HG03060 (cell line): ENCODE data around the gene LTK.

Experiments
- ATAC-seq: cut with Tn5 transposase; IDR thresholded peaks from one replicate; pipeline ENCODE4 v1.9.1; 2021; ENCODE audit warnings: low read depth, moderate number of reproducible peaks; ENCODE audit not compliant: unreplicated experiment

LTK gene

GRCh38 chr15:41501191-41501917 lies 12.3 kb downstream of the LTK start:
- no peak for ATAC-seq

- no peak for ATAC-seq
Observed at GRCh38 chr15:41499109-41499851, 14.3 kb downstream of the LTK start.

- ATAC-seq = no peak
Observed at GRCh38 chr15:41498657-41499056, 15.0 kb downstream of the LTK start.

- no peak for ATAC-seq
Observed at GRCh38 chr15:41495736-41496599, 17.7 kb downstream of the LTK start.

- no peak for ATAC-seq
Observed at GRCh38 chr15:41494922-41495735, 18.5 kb downstream of the LTK start.

GRCh38 chr15:41494190-41494921 lies 19.3 kb downstream of the LTK start:
- ATAC-seq = no peak

GRCh38 chr15:41493902-41494189 lies 19.8 kb downstream of the LTK start:
- ATAC-seq = no peak

GRCh38 chr15:41493205-41493901 lies 20.3 kb downstream of the LTK start, which contains the start of gene ITPKA:
Gene ITPKA (plus strand): TSS chr15:41493874. CDS start chr15:41493928, 54 bp downstream.
- no peak for ATAC-seq

- ATAC-seq = no peak
Observed at GRCh38 chr15:41492597-41493204, 20.9 kb downstream of the LTK start.

- no peak for ATAC-seq
Observed at GRCh38 chr15:41491889-41492288, 21.7 kb downstream of the LTK start.

- no peak for ATAC-seq
Observed at GRCh38 chr15:41490355-41490754, 23.3 kb downstream of the LTK start.

- ATAC-seq = no peak
Observed at GRCh38 chr15:41489641-41490040, 24.0 kb downstream of the LTK start.

- ATAC-seq = no peak
Observed at GRCh38 chr15:41487802-41488201, 25.8 kb downstream of the LTK start.

GRCh38 chr15:41487381-41487780 lies 26.2 kb downstream of the LTK start:
- ATAC-seq = no peak

- ATAC-seq = no peak
Observed at GRCh38 chr15:41486286-41486685, 27.3 kb downstream of the LTK start.

- no peak for ATAC-seq
Observed at GRCh38 chr15:41484937-41485625, 28.5 kb downstream of the LTK start.

GRCh38 chr15:41483519-41483918 lies 30.1 kb downstream of the LTK start:
- ATAC-seq = no peak

- no peak for ATAC-seq
Observed at GRCh38 chr15:41483115-41483514, 30.5 kb downstream of the LTK start.
